ENCODE data around the gene AEBP1. TPM values are rescaled to one million over a fixed set of nuclear protein-coding genes. Genes with fewer than 3 reads are reported as not detected.
A peak's percentile ranks its signal among the peaks of the same experiment; 100 is the strongest.

The AEBP1 gene
- total and polyA plus RNA-seq, 9 of the 15 experiments (the other 6 are each of a cell fraction or from before 2014, with no cell fraction given): 0.03 to 0.78 (median 0.30) TPM; not detected in 2

GRCh38 chr7:44081266-44081748, 22.8 kb upstream of the AEBP1 start (continued):
- TF ChIP-seq SMARCC2 (IDR thresholded peaks at IDR 0.05; ENCODE audit: low read depth) (0 out of 2 replicates have a peak, but pooled peaks have one; percentile 54), AFF1 (IDR thresholded peaks at IDR 0.05; ENCODE audit: low read depth in 1 of 2, partially characterized antibody in 2 of 2) (peak in 1 of 2 experiments; percentile 33), CHAMP1 (IDR thresholded peaks at IDR 0.05) (peak; percentile 56), DPF2 (IDR thresholded peaks at IDR 0.05) (peak; percentile 87), CREM (IDR thresholded peaks at IDR 0.05; ENCODE audit: low read depth) (peak; percentile 75), NONO (IDR thresholded peaks at IDR 0.05; ENCODE audit: low read depth in 2 of 2, low read length in 1 of 2) (0 out of 4 replicates have a peak, but pooled peaks of 1 of the 2 experiments have one; percentile 72), NR2C2 (CRISPR knock-in tag; IDR thresholded peaks at IDR 0.05) (no peak), NR2C2 (tag; IDR thresholded peaks at IDR 0.05) (peak; percentile 35; the same call in 1 of the 2 replicates), NR1H2 (CRISPR knock-in tag; IDR thresholded peaks at IDR 0.05) (no peak), HIVEP1 (CRISPR knock-in tag; IDR thresholded peaks at IDR 0.05) (no peak), BCOR (IDR thresholded peaks at IDR 0.05) (peak; percentile 89), MEF2D (tag; conservative IDR thresholded peaks at IDR 0.05; ENCODE audit: low read depth) (0 out of 2 replicates have a peak, but pooled peaks have one; percentile 63), FIP1L1 (IDR thresholded peaks at IDR 0.05; ENCODE audit: low read depth, low read length, poor library complexity, severe bottlenecking) (no peak), ZZZ3 (IDR thresholded peaks at IDR 0.05) (no peak), FOXJ2 (tag; IDR thresholded peaks at IDR 0.05) (peak; percentile 82), STAG1 (CRISPR knock-in tag; IDR thresholded peaks at IDR 0.05; ENCODE audit: borderline replicate concordance) (no peak), RNF2 (IDR thresholded peaks at IDR 0.05) (peak; percentile 62; the same call in 1 of the 2 replicates), BCL6 (CRISPR knock-in tag; IDR thresholded peaks at IDR 0.05) (peak; percentile 54; the same call in 1 of the 2 replicates), ZNF311 (CRISPR knock-in tag; IDR thresholded peaks at IDR 0.05) (peak; percentile 64; the same call in 1 of the 2 replicates), ZNF175 (CRISPR knock-in tag; IDR thresholded peaks at IDR 0.05; ENCODE audit: low read depth) (peak; percentile 78; the same call in 1 of the 2 replicates), HEY1 (CRISPR knock-in tag; IDR thresholded peaks at IDR 0.05; ENCODE audit: borderline replicate concordance) (0 out of 2 replicates have a peak, but pooled peaks have one; percentile 40), USF1 (CRISPR knock-in tag; IDR thresholded peaks at IDR 0.05) (peak; percentile 85), CXXC5 (CRISPR knock-in tag; IDR thresholded peaks at IDR 0.05) (peak; percentile 76), ZNF695 (CRISPR knock-in tag; IDR thresholded peaks at IDR 0.05) (no peak)
